Measurements from ENCODE around the gene ATP8B3. TPM values are rescaled to one million over a fixed set of nuclear protein-coding genes. Genes with fewer than 3 reads are reported as not detected.

The ATP8B3 gene
- total and polyA plus RNA-seq, 2 experiments from 2014 or later: 2.1 to 6.0 TPM

DNA sequence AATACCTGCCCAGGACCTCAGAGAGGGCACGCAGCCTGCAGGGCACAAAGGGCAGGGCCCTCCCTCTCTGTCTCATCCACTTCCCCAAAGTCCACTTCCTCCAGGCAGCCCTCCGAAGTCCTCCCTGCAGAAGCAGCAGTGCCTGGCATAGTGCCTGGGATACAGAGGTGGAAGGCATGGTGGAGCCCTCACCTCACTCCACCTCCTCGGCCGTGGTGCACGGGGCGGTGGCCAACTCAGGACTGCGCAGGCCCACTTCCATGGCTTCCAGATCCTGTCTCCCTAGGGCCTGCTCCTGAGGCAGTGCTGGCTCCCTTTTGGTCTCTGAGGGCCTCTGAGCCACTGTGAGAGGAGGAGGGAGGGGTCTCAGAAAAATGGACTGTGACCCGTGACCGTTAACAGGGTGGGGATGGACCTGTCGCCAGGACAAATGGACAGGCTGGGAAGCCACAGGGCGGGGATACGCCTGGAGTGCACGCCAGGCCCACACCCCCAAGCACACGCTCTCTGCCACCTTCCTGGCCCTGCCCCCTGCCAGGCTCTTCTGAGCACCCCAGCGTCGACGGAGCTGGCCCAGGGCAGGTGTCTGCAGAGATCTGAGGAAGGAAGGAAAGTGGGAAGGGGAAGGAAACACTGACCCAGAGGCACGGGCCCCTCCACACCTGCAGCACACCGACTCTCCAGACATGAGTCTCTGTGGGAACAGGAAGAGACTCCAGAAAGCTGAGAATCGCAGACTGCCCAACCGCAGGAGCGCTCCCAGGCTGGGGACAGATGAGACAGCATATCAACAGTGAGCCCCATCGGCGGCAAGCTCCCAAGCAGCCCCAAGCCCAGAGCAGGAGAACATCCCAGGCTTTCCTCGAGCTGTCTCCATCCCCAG is 27.8 kb upstream of the ATP8B3 start:
- Histone ChIP-seq H3K4me3 (no peak overlapping the region), H4K20me1 (replicated peaks; ENCODE audit: insufficient read depth) (peaks cover 21% of the 10 kb centered on the region), H3K4me2 (no peak overlapping the region), H3K27ac (ENCODE audit: low read depth) (no peak overlapping the region), H3F3A (replicated peaks; ENCODE audit: low read depth) (peaks cover 10% of the 10 kb centered on the region), H3K79me2 (replicated peaks; ENCODE audit: insufficient read depth) (peaks cover 94% of the 10 kb centered on the region), H3K27me3 (ENCODE audit: insufficient read depth) (no peaks in the 10 kb centered on the region), H2AFZ (no peak overlapping the region), H3K36me3 (ENCODE audit: insufficient read depth) (no peaks in the 10 kb centered on the region), H3K4me1 (ENCODE audit: insufficient read depth) (no peaks in the 10 kb centered on the region; the same call in 1 of the 2 replicates), H3K9me2 (ENCODE audit: insufficient read depth) (no peaks in the 10 kb centered on the region)
- TF ChIP-seq NANOG (IDR thresholded peaks at IDR 0.05; ENCODE audit: borderline replicate concordance): no peak
- TF ChIP-seq, protein P1, sequence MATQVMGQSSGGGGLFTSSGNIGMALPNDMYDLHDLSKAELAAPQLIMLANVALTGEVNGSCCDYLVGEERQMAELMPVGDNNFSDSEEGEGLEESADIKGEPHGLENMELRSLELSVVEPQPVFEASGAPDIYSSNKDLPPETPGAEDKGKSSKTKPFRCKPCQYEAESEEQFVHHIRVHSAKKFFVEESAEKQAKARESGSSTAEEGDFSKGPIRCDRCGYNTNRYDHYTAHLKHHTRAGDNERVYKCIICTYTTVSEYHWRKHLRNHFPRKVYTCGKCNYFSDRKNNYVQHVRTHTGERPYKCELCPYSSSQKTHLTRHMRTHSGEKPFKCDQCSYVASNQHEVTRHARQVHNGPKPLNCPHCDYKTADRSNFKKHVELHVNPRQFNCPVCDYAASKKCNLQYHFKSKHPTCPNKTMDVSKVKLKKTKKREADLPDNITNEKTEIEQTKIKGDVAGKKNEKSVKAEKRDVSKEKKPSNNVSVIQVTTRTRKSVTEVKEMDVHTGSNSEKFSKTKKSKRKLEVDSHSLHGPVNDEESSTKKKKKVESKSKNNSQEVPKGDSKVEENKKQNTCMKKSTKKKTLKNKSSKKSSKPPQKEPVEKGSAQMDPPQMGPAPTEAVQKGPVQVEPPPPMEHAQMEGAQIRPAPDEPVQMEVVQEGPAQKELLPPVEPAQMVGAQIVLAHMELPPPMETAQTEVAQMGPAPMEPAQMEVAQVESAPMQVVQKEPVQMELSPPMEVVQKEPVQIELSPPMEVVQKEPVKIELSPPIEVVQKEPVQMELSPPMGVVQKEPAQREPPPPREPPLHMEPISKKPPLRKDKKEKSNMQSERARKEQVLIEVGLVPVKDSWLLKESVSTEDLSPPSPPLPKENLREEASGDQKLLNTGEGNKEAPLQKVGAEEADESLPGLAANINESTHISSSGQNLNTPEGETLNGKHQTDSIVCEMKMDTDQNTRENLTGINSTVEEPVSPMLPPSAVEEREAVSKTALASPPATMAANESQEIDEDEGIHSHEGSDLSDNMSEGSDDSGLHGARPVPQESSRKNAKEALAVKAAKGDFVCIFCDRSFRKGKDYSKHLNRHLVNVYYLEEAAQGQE (IDR thresholded peaks at IDR 0.05; ENCODE audit: unreplicated experiment): no peak
- TF ChIP-seq EZH2 (IDR thresholded peaks at IDR 0.05; ENCODE audit: low read depth, unreplicated experiment): no peak
- TF ChIP-seq, protein P2, sequence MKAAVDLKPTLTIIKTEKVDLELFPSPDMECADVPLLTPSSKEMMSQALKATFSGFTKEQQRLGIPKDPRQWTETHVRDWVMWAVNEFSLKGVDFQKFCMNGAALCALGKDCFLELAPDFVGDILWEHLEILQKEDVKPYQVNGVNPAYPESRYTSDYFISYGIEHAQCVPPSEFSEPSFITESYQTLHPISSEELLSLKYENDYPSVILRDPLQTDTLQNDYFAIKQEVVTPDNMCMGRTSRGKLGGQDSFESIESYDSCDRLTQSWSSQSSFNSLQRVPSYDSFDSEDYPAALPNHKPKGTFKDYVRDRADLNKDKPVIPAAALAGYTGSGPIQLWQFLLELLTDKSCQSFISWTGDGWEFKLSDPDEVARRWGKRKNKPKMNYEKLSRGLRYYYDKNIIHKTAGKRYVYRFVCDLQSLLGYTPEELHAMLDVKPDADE (IDR thresholded peaks at IDR 0.05): no peak
- TF ChIP-seq JUNB (IDR thresholded peaks at IDR 0.05; ENCODE audit: unreplicated experiment): no peak
- no peak for TF ChIP-seq ZNF114 (CRISPR knock-in tag; IDR thresholded peaks at IDR 0.05)
- no peak overlapping the region for H3K27ac Mint-ChIP-seq
- no peak overlapping the region; the same call in 2 of the 3 replicates for H3K4me3 Mint-ChIP-seq
- peaks cover 8% of the 10 kb centered on the region for H3K27me3 Mint-ChIP-seq (ENCODE audit: insufficient read depth, low read depth, poor library complexity)
- no peaks in the 10 kb centered on the region for H3K9me3 Mint-ChIP-seq
- no peaks in the 10 kb centered on the region; the same call in 2 of the 3 replicates for H3K36me3 Mint-ChIP-seq (ENCODE audit: low read depth)
- DNase-seq (ENCODE audit: low spot score): no peak
- peaks cover 9% of the 10 kb centered on the region for H3K4me1 Mint-ChIP-seq
- ATAC-seq: no peak

DNA sequence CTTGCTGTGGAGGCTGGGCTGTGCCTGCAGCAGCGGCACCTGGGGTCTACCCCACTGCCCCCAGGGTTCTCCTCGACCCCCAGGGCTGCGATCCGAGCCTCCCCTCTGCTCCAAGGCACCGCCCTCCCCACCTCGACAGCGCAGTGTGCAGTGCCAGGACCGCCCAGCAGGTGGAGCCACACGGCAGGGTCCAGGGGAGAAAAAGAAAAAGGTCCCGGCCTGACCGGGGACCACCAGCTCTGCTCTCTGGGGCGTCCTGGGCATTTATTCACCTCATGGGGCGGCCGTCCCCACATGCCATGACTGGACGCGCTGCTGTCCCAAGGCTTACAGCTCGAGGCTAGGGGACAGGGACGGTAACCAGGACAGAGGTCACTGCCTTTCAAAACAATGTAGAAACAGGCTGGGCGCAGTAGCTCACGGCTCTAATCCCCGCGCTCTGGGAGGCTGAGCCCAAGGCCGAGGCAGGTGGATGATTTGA is 25.6 kb upstream of the ATP8B3 start:
- Mint-ChIP-seq H3K27me3 (ENCODE audit: insufficient read depth, low read depth, poor library complexity) (peaks cover 9% of the 10 kb centered on the region), H3K27ac (no peak overlapping the region; the same call in 1 of the 2 replicates), H3K36me3 (ENCODE audit: low read depth) (no peaks in the 10 kb centered on the region; the same call in 2 of the 3 replicates), H3K4me3 (no peak overlapping the region), H3K4me1 (peaks cover 6% of the 10 kb centered on the region), H3K9me3 (no peaks in the 10 kb centered on the region)
- TF ChIP-seq, protein P3, sequence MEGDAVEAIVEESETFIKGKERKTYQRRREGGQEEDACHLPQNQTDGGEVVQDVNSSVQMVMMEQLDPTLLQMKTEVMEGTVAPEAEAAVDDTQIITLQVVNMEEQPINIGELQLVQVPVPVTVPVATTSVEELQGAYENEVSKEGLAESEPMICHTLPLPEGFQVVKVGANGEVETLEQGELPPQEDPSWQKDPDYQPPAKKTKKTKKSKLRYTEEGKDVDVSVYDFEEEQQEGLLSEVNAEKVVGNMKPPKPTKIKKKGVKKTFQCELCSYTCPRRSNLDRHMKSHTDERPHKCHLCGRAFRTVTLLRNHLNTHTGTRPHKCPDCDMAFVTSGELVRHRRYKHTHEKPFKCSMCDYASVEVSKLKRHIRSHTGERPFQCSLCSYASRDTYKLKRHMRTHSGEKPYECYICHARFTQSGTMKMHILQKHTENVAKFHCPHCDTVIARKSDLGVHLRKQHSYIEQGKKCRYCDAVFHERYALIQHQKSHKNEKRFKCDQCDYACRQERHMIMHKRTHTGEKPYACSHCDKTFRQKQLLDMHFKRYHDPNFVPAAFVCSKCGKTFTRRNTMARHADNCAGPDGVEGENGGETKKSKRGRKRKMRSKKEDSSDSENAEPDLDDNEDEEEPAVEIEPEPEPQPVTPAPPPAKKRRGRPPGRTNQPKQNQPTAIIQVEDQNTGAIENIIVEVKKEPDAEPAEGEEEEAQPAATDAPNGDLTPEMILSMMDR (conservative IDR thresholded peaks at IDR 0.05; ENCODE audit: low read depth in 2 of 2): peak; percentile 88 to 90
- no peak for TF ChIP-seq ZNF331 (CRISPR knock-in tag; IDR thresholded peaks at IDR 0.05; ENCODE audit: low read depth)
- H3F3A ChIP-seq (replicated peaks; ENCODE audit: low read depth): peaks cover 5% of the 10 kb centered on the region
- no peaks in the 10 kb centered on the region for H3K36me3 ChIP-seq (ENCODE audit: insufficient read depth)
- no peak overlapping the region for H3K4me3 ChIP-seq
- no peak overlapping the region for H3K4me2 ChIP-seq
- H3K27ac ChIP-seq (ENCODE audit: low read depth): no peak overlapping the region
- peak; percentile 82 for DNase-seq (ENCODE audit: low spot score)
- ATAC-seq: peak; percentile 83
- H3K27me3 ChIP-seq (ENCODE audit: insufficient read depth): no peaks in the 10 kb centered on the region
- H2AFZ ChIP-seq: no peak overlapping the region
- H3K9me2 ChIP-seq (ENCODE audit: insufficient read depth): no peaks in the 10 kb centered on the region
- H3K79me2 ChIP-seq (replicated peaks; ENCODE audit: insufficient read depth): peaks cover 86% of the 10 kb centered on the region
- H3K4me1 ChIP-seq (ENCODE audit: insufficient read depth): no peaks in the 10 kb centered on the region; the same call in 1 of the 2 replicates
- H4K20me1 ChIP-seq (replicated peaks; ENCODE audit: insufficient read depth): peaks cover 17% of the 10 kb centered on the region

Data from GM23338 (cell line).